SKM-1 (cell line): ENCODE results near the gene HTRA3.

Experiments
- DNase-seq: peaks from one replicate; lab custom pipeline; 2025; ENCODE audit not compliant: unreplicated experiment; lab: John Stamatoyannopoulos, UW

Gene HTRA3

GRCh38 chr4:8352368-8353157 lies 83.0 kb downstream of the HTRA3 start:
- DNase-seq = no peak

GRCh38 chr4:8353158-8353669 lies 83.7 kb downstream of the HTRA3 start:
- DNase-seq = no peak

GRCh38 chr4:8353912-8354453 lies 84.4 kb downstream of the HTRA3 start:
- DNase-seq = no peak

- no peak for DNase-seq
Measured at GRCh38 chr4:8355306-8355705, 85.8 kb downstream of the HTRA3 start.

- DNase-seq = no peak
Measured at GRCh38 chr4:8355864-8356565, 86.5 kb downstream of the HTRA3 start.
